Measurements from ENCODE around the gene KCNMA1. TPM values are rescaled to one million over a fixed set of nuclear protein-coding genes. Genes with fewer than 3 reads are reported as not detected.

KCNMA1 gene
- total and polyA plus RNA-seq, 9 of the 15 experiments (the other 6 are each of a cell fraction or from before 2014, with no cell fraction given), result 0.01 to 0.95 (median 0.15) TPM; not detected in 4

GRCh38 chr10:77348751-77349150 lies 288.9 kb downstream of the KCNMA1 start:
- DNase-seq (ENCODE audit: extremely low read depth in 1 of 4, low spot score in 3 of 4) (no peak), ATAC-seq (no peak), FAIRE-seq (no peak)
- no peaks in the 10 kb centered on the region for H3K79me2 ChIP-seq (ENCODE audit: control insufficient read depth, insufficient read depth, low read length)
- H3K27ac ChIP-seq (ENCODE audit: extremely low read depth, low read depth, low read length), result no peak overlapping the region
- H3K9me1 ChIP-seq (ENCODE audit: control insufficient read depth, insufficient read depth, low read length), result no peaks in the 10 kb centered on the region
- H3K4me2 ChIP-seq (ENCODE audit: insufficient read depth, low read length), result no peak overlapping the region
- no peak overlapping the region for H3K9ac ChIP-seq (ENCODE audit: insufficient read depth in 1 of 2, low read depth in 2 of 2, low read length in 2 of 2)
- H3K4me1 ChIP-seq (replicated peaks in 1 of 2; ENCODE audit: control insufficient read depth in 2 of 2, insufficient read depth in 2 of 2, low read length in 2 of 2), result no peaks in the 10 kb centered on the region; a peak in 1 of 5 replicates
- no peaks in the 10 kb centered on the region for H4K20me1 ChIP-seq (replicated peaks; ENCODE audit: control insufficient read depth, insufficient read depth, low read length)
- 0% methylated on average over 2 of the region's 2 CpGs for WGBS (ENCODE audit: insufficient coverage, low coverage, missing lambda C conversion rate)
- H2AFZ ChIP-seq (ENCODE audit: low read depth, low read length), result no peak overlapping the region
- no peak overlapping the region for H3K4me3 ChIP-seq
- no peaks in the 10 kb centered on the region for H3K9me3 ChIP-seq (replicated peaks; ENCODE audit: control insufficient read depth, insufficient read depth, low read depth, low read length)
- in situ Hi-C loops (cut with MboI) (no loop called here), intact Hi-C loops (cut with micrococcal nuclease) (no loop called here)
- ChIA-PET CTCF (ENCODE audit: low intra/inter-chr PET ratio) (no interaction called here), POLR2A (no interaction called here)
- BruUV-seq (replicated peaks), result no TSS peak
- H3K36me3 ChIP-seq (ENCODE audit: control insufficient read depth, insufficient read depth, low read length), result no peaks in the 10 kb centered on the region
- no peaks in the 10 kb centered on the region for H3K27me3 ChIP-seq (ENCODE audit: control insufficient read depth in 2 of 2, insufficient read depth in 2 of 2, low read length in 2 of 2)
- TF ChIP-seq, protein P1, sequence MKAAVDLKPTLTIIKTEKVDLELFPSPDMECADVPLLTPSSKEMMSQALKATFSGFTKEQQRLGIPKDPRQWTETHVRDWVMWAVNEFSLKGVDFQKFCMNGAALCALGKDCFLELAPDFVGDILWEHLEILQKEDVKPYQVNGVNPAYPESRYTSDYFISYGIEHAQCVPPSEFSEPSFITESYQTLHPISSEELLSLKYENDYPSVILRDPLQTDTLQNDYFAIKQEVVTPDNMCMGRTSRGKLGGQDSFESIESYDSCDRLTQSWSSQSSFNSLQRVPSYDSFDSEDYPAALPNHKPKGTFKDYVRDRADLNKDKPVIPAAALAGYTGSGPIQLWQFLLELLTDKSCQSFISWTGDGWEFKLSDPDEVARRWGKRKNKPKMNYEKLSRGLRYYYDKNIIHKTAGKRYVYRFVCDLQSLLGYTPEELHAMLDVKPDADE (conservative IDR thresholded peaks at IDR 0.05; ENCODE audit: control insufficient read depth, low read depth, low read length), result no peak
- TF ChIP-seq, protein P2, sequence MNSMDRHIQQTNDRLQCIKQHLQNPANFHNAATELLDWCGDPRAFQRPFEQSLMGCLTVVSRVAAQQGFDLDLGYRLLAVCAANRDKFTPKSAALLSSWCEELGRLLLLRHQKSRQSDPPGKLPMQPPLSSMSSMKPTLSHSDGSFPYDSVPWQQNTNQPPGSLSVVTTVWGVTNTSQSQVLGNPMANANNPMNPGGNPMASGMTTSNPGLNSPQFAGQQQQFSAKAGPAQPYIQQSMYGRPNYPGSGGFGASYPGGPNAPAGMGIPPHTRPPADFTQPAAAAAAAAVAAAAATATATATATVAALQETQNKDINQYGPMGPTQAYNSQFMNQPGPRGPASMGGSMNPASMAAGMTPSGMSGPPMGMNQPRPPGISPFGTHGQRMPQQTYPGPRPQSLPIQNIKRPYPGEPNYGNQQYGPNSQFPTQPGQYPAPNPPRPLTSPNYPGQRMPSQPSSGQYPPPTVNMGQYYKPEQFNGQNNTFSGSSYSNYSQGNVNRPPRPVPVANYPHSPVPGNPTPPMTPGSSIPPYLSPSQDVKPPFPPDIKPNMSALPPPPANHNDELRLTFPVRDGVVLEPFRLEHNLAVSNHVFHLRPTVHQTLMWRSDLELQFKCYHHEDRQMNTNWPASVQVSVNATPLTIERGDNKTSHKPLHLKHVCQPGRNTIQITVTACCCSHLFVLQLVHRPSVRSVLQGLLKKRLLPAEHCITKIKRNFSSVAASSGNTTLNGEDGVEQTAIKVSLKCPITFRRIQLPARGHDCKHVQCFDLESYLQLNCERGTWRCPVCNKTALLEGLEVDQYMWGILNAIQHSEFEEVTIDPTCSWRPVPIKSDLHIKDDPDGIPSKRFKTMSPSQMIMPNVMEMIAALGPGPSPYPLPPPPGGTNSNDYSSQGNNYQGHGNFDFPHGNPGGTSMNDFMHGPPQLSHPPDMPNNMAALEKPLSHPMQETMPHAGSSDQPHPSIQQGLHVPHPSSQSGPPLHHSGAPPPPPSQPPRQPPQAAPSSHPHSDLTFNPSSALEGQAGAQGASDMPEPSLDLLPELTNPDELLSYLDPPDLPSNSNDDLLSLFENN (IDR thresholded peaks at IDR 0.05; ENCODE audit: low read depth in 2 of 2, low read length in 2 of 2), result no peak
- TF ChIP-seq SAP30 (IDR thresholded peaks at IDR 0.05; ENCODE audit: borderline replicate concordance, insufficient read depth, low read depth, low read length, poor library complexity, severe bottlenecking) (no peak), FOXA1 (IDR thresholded peaks at IDR 0.05; ENCODE audit: borderline replicate concordance) (no peak), EP400 (IDR thresholded peaks at IDR 0.05) (no peak), PRDM10 (IDR thresholded peaks at IDR 0.05; ENCODE audit: partially characterized antibody) (no peak), FOXM1 (IDR thresholded peaks at IDR 0.05; ENCODE audit: low read depth) (no peak), FOXM1 (CRISPR knock-in tag; IDR thresholded peaks at IDR 0.05; ENCODE audit: low read depth) (no peak), CAMTA2 (CRISPR knock-in tag; conservative IDR thresholded peaks at IDR 0.05) (no peak), MAZ (CRISPR knock-in tag; conservative IDR thresholded peaks at IDR 0.05 in 1 of 2, IDR thresholded peaks at IDR 0.05 in 1 of 2) (no peak), MCM5 (IDR thresholded peaks at IDR 0.05; ENCODE audit: low read depth) (no peak)
- TF ChIP-seq, protein P3, sequence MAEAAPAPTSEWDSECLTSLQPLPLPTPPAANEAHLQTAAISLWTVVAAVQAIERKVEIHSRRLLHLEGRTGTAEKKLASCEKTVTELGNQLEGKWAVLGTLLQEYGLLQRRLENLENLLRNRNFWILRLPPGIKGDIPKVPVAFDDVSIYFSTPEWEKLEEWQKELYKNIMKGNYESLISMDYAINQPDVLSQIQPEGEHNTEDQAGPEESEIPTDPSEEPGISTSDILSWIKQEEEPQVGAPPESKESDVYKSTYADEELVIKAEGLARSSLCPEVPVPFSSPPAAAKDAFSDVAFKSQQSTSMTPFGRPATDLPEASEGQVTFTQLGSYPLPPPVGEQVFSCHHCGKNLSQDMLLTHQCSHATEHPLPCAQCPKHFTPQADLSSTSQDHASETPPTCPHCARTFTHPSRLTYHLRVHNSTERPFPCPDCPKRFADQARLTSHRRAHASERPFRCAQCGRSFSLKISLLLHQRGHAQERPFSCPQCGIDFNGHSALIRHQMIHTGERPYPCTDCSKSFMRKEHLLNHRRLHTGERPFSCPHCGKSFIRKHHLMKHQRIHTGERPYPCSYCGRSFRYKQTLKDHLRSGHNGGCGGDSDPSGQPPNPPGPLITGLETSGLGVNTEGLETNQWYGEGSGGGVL (CRISPR knock-in tag; IDR thresholded peaks at IDR 0.05), result no peak
